Bone marrow (tissue), 2 donors: Measurements from ENCODE around the gene TOE1.
A peak's percentile ranks its signal among the peaks of the same experiment; 100 is the strongest.
"Not testable (repeated sequence)": the region's sequence is repeated elsewhere in the genome, so short reads cannot be mapped to it uniquely, and the experiment has no call there.

Source experiments
- DNase-seq, 2 donors: peaks; one replicate each; lab custom pipeline; 2025; lab: John Stamatoyannopoulos, UW

Gene TOE1

GRCh38 chr1:45355683-45356082 lies 15.7 kb downstream of the TOE1 start:
- DNase-seq, result no peak

GRCh38 chr1:45356186-45356585 lies 16.2 kb downstream of the TOE1 start:
- DNase-seq, result no peak

- peak in 1 of 2 donors; percentile 71 for DNase-seq
These were observed 20.0 kb downstream of the TOE1 start for GRCh38 chr1:45359882-45360513.

- DNase-seq, result peak in 1 of 2 donors; percentile 10
These were observed 21.0 kb downstream of the TOE1 start for GRCh38 chr1:45360981-45361380.

- no peak for DNase-seq
These were observed 24.3 kb downstream of the TOE1 start for GRCh38 chr1:45364294-45364693.

GRCh38 chr1:45365051-45365450 lies 25.1 kb downstream of the TOE1 start:
- DNase-seq, result no peak

- DNase-seq, result no peak
These were observed 30.6 kb downstream of the TOE1 start for GRCh38 chr1:45370575-45370974.

- peak in 1 of 2 donors; percentile 20 for DNase-seq
These were observed 33.6 kb downstream of the TOE1 start for GRCh38 chr1:45373573-45373972.

GRCh38 chr1:45375104-45376090 lies 35.4 kb downstream of the TOE1 start:
- no peak for DNase-seq

- no peak for DNase-seq
These were observed 38.2 kb downstream of the TOE1 start for GRCh38 chr1:45378184-45378583.

GRCh38 chr1:45379524-45379923 lies 39.6 kb downstream of the TOE1 start:
- no peak for DNase-seq

GRCh38 chr1:45380125-45380524 lies 40.2 kb downstream of the TOE1 start:
- no peak for DNase-seq

- DNase-seq, result no peak
These were observed 40.8 kb downstream of the TOE1 start for GRCh38 chr1:45380730-45381129.

- DNase-seq, result no peak
These were observed 41.3 kb downstream of the TOE1 start for GRCh38 chr1:45381243-45381642.

GRCh38 chr1:45383191-45383590 lies 43.2 kb downstream of the TOE1 start:
- DNase-seq, result no peak

- not testable (repeated sequence) for DNase-seq
These were observed 44.2 kb downstream of the TOE1 start for GRCh38 chr1:45384213-45384612.

GRCh38 chr1:45385302-45385701 lies 45.3 kb downstream of the TOE1 start:
- DNase-seq, result no peak

GRCh38 chr1:45386219-45386618 lies 46.2 kb downstream of the TOE1 start:
- no peak for DNase-seq
